H4 (cell line): ENCODE results near the gene TMA7. TPM values are rescaled to one million over a fixed set of nuclear protein-coding genes. Genes with fewer than 3 reads are reported as not detected.
"Not testable (repeated sequence)": the region's sequence is repeated elsewhere in the genome, so short reads cannot be mapped to it uniquely, and the experiment has no call there.

Experiments
- DNase-seq: peaks from one replicate; pipeline ENCODE4 v3.0.0-alpha.2; 2015; ENCODE audit warnings: low spot score
- total RNA-seq: library from RNA; depleted of rRNA; stranded (reverse); fragments of >200 nt; shearing (Covaris generic); gene quantifications from 2 replicates; pipeline ENCODE4 v1.2.3, GENCODE V29; 2014

The TMA7 gene
- total RNA-seq, 1 experiment from 2014 or later, result 502 TPM

- DNase-seq, result peak; percentile 65
These were observed 4.1 kb upstream of the TMA7 start for GRCh38 chr3:48435774-48436476.

- DNase-seq, result no peak
These were observed 3.6 kb upstream of the TMA7 start for GRCh38 chr3:48436477-48436787.

- no peak for DNase-seq
These were observed 3.2 kb upstream of the TMA7 start for GRCh38 chr3:48436855-48437254.

GRCh38 chr3:48437812-48438211 lies 2.2 kb upstream of the TMA7 start:
- no peak for DNase-seq

GRCh38 chr3:48440590-48440958 lies 517 bp downstream of the TMA7 start:
- DNase-seq, result no peak

GRCh38 chr3:48441940-48442339 lies 1.9 kb downstream of the TMA7 start:
- no peak for DNase-seq

GRCh38 chr3:48445277-48445882 lies 5.3 kb downstream of the TMA7 start:
- no peak for DNase-seq

GRCh38 chr3:48446043-48446424 lies 6.0 kb downstream of the TMA7 start:
- DNase-seq, result no peak

- peak; percentile 63 for DNase-seq
These were observed 6.6 kb downstream of the TMA7 start, which contains the start of gene ATRIP for GRCh38 chr3:48446425-48447193. Gene ATRIP (plus strand): TSS chr3:48446737. CDS start chr3:48446846, 109 bp downstream.

GRCh38 chr3:48451270-48451669 lies 11.2 kb downstream of the TMA7 start:
- no peak for DNase-seq

- DNase-seq, result no peak
These were observed 16.4 kb downstream of the TMA7 start for GRCh38 chr3:48456456-48456855.

- DNase-seq, result no peak
These were observed 19.3 kb downstream of the TMA7 start for GRCh38 chr3:48459331-48459730.

- no peak for DNase-seq
These were observed 19.9 kb downstream of the TMA7 start for GRCh38 chr3:48459773-48460516.

GRCh38 chr3:48460517-48460902 lies 20.5 kb downstream of the TMA7 start:
- DNase-seq, result no peak

- not testable (repeated sequence) for DNase-seq
These were observed 21.7 kb downstream of the TMA7 start for GRCh38 chr3:48461767-48462166.

GRCh38 chr3:48463703-48464102 lies 23.6 kb downstream of the TMA7 start:
- no peak for DNase-seq

- DNase-seq, result no peak
These were observed 24.7 kb downstream of the TMA7 start for GRCh38 chr3:48464713-48465221.

- no peak for DNase-seq
These were observed 25.1 kb downstream of the TMA7 start for GRCh38 chr3:48465237-48465530.

- peak; percentile 99 for DNase-seq
These were observed 25.7 kb downstream of the TMA7 start for GRCh38 chr3:48465531-48466378.

GRCh38 chr3:48466386-48467109 lies 26.5 kb downstream of the TMA7 start:
- no peak for DNase-seq

GRCh38 chr3:48467110-48467454 lies 27.0 kb downstream of the TMA7 start:
- DNase-seq, result no peak
